ENCODE results near the gene MYO1E.

DNA sequence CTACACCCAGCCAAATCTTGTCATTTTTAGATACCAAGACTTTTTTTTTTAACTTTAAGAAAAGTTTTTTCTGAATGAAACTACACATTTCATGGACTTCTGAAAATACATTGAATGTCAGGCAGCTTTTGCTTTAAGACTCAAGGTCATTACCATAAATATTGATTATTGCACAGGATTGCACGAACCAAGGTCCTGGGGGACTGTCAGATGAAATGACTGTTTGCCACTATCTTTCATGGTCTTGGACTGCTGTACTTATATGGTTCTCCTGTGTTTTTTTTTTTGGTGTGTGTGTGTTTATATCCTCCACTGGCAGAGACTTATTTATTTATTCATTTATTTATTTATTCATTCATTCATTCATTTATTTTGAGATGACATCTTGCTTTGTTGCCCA, 6.9 kb upstream of the MYO1E start:
- TF ChIP-seq, protein P1, sequence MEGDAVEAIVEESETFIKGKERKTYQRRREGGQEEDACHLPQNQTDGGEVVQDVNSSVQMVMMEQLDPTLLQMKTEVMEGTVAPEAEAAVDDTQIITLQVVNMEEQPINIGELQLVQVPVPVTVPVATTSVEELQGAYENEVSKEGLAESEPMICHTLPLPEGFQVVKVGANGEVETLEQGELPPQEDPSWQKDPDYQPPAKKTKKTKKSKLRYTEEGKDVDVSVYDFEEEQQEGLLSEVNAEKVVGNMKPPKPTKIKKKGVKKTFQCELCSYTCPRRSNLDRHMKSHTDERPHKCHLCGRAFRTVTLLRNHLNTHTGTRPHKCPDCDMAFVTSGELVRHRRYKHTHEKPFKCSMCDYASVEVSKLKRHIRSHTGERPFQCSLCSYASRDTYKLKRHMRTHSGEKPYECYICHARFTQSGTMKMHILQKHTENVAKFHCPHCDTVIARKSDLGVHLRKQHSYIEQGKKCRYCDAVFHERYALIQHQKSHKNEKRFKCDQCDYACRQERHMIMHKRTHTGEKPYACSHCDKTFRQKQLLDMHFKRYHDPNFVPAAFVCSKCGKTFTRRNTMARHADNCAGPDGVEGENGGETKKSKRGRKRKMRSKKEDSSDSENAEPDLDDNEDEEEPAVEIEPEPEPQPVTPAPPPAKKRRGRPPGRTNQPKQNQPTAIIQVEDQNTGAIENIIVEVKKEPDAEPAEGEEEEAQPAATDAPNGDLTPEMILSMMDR (IDR thresholded peaks at IDR 0.05) = no peak
- no peak for TF ChIP-seq POLR2A (IDR thresholded peaks at IDR 0.05)
- no peak for TF ChIP-seq POLR2AphosphoS5 (IDR thresholded peaks at IDR 0.05)

All from transverse colon (tissue), 4 donors.